Fibroblast of lung (primary cell): ENCODE data around the gene KLHL26.

ENCODE experiments used
- CTCF ChIP-seq, 2 donors: IDR thresholded peaks in 1 of 2; conservative IDR thresholded peaks in 1 of 2; 1 replicate in 1 of 2; 2 replicates in 1 of 2; pipeline ENCODE4 v1.5.1; 2011 to 2012; ENCODE audit warnings: low read length in 2 of 2, control low read depth in 1 of 2, inconsistent platforms in 1 of 2, low read depth in 1 of 2, mild to moderate bottlenecking in 1 of 2
- EZH2 ChIP-seq: IDR thresholded peaks from 2 replicates; pipeline ENCODE4 v1.5.1; 2012; ENCODE audit warnings: low read length, control low read depth, mild to moderate bottlenecking; ENCODE audit errors: missing control alignments

GRCh38 chr19:18699403-18700054, 62.7 kb downstream of the KLHL26 start:
- TF ChIP-seq CTCF (conservative IDR thresholded peaks at IDR 0.05 in 1 of 2, IDR thresholded peaks at IDR 0.05 in 1 of 2; ENCODE audit: low read depth in 1 of 2, low read length in 2 of 2) = no peak
- no peak for TF ChIP-seq EZH2
